HG03159 (cell line): Measurements from ENCODE around the gene SYT5.
A peak's percentile ranks its signal among the peaks of the same experiment; 100 is the strongest.
"Not testable (repeated sequence)": the region's sequence is repeated elsewhere in the genome, so short reads cannot be mapped to it uniquely, and the experiment has no call there.

ENCODE experiments used
- ATAC-seq: cut with Tn5 transposase; IDR thresholded peaks from one replicate; pipeline ENCODE4 v1.9.1; 2021; ENCODE audit warnings: mild to moderate bottlenecking, moderate library complexity; ENCODE audit not compliant: unreplicated experiment

Gene SYT5

GRCh38 chr19:55208880-55209692 is 29.0 kb upstream of the SYT5 start, which contains the start of gene PTPRH:
TSS of gene PTPRH (minus strand) at chr19:55209501. CDS start at chr19:55209433, 68 bp downstream.
- ATAC-seq: no peak

- ATAC-seq: no peak
These were observed 26.8 kb upstream of the SYT5 start for GRCh38 chr19:55206664-55207500.

DNA sequence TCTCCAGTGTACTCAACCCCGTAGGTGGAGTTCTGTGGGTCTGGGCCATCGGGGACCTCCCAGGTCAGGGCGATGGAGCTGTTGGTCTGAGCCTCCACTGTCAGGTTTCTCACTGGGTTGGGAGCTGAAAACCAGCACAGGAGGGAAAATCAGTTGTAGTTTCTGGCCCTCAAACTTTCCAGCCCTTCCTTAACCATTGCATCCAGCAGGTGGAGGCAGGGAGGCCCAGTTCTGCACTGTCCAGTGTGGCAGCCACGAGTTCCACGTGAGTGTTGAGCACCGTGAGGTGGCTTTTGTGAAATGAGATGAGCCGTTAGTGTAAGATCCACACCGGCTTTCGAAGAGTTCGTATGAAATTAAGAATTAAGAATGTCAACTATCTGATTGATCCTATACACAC is 22.1 kb upstream of the SYT5 start:
- ATAC-seq: not testable (repeated sequence)

DNA sequence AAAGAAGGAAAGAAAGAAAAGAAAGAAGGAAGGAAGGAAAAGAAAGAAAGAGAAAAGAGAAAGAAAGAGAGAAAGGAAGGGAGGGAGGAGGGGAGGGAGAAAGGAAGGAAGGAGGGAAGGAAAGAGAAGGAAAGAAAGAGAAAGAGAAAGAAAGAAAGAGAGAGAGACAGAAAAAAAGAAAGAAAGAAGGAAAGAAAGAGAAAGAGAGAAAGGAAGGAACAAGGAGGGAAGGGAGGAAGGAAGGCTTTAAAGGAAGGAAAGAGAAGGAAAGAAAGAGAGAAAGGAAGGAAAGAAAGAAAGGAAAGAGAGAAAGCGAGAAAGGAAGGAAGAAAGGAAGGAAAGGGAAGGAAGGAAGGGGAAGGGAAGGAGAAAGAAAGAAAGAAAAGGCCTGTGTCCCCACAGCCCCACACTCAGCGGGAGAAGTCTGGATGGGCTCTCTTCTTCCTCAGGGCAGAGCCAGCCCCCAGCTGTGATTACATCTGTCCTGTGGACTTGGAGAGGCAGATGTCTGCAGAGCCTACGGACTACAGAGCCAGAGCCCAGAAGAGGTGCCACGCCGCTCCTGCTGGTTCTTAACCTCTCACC is 19.6 kb upstream of the SYT5 start:
- no peak for ATAC-seq

DNA sequence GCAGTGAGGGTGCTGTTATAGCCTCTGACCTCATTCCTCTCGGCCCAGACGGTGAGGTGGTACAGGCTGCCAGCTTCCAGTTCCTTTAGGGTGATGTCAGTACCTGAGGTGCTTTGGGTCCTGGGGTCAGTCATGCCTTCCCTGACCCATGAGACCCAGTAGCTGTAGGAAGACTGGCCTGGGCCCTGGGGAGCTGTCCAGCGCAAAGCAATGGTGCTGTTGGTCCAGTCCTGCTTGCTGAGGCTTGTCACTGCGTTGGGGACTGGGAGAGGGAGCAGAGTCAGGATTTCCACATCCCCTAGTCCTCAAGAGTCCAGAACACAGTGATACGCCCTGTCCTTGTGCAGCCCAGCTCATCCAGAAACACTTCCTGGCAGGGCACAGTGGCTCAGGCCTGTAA is 18.6 kb upstream of the SYT5 start:
- ATAC-seq: no peak

GRCh38 chr19:55197528-55197927 is 17.4 kb upstream of the SYT5 start:
- ATAC-seq: no peak

DNA sequence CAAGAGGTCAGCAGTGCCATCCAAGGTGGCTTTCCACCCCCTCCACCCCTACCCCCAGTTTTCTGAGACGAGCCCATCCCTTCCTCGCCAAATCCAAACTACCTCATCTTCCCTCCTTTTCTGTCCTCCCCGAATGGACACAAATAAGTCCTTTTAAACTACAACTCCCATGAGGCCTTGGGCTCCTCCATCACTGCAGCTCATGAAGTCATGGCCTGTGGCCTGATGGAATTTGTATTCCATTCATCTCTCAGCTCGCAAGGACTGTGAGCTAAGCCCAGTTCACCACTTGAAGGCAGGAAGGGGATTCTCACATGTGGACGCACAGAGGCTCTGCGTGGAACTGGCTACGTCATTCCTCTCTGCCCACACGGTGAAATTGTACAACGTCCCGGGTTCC is 16.7 kb upstream of the SYT5 start:
- ATAC-seq: no peak

DNA sequence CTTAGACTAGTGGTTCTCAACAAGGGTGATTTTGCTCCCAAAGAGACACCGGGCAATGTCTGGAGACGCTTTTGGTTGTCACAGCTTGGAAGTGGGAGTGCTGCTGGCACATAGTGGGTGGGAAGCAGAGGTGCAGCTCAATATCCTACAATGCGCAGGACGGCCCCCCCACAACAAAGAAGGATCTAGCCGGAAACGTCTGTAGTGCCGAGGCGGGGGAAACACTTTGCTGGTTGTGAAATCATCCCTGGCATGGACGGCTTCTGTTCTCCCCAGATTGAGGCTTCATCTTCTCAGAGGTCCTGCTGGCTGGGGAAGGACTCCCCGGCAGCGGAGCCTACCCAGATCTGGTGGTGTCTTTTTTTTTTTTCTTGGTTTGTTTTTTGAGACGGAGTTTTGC is 13.4 kb upstream of the SYT5 start:
- ATAC-seq: no peak

DNA sequence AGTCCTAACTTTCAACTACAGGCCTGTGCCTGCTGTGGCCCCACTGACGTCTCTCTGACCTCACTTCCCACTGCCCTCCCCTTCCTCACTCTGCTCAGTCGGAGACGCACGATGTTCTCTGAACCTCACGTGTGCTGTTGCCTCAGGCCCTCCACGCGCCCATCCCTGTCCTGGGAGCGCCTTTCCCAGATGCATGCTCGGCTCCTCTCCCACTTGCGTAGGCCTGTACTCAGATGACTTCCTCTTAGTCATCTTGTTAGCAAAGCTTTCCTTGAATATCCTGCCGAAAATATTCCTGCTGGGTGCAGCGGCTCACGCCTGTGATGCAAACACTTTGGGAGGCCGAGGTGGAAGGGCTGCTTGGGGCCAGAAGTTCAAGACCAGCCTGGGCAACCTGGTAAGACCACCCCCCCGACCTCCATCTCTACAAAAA is 9.3 kb upstream of the SYT5 start:
- ATAC-seq: no peak

- ATAC-seq: no peak
These were observed 8.5 kb upstream of the SYT5 start for GRCh38 chr19:55188625-55189024.

DNA sequence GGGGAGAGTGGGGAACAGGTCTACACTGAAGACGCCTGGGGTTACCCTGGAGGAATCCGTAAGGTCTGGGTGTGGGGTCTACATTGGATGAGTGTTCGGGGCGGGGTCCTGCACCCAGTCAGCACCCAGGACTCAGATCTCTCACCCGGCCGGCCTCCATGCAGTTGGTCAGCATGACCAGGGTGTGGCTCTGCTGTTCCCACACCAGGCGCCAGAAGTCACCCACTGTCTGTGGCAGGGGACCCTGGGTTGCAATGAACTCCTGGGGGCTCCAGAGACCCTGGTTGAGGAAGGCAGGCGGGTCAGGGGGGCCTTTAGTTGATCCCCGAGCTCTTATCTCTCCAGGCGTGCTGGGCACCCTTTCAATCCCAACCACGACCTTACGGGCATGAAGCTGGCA is 6.0 kb upstream of the SYT5 start:
- ATAC-seq: no peak

DNA sequence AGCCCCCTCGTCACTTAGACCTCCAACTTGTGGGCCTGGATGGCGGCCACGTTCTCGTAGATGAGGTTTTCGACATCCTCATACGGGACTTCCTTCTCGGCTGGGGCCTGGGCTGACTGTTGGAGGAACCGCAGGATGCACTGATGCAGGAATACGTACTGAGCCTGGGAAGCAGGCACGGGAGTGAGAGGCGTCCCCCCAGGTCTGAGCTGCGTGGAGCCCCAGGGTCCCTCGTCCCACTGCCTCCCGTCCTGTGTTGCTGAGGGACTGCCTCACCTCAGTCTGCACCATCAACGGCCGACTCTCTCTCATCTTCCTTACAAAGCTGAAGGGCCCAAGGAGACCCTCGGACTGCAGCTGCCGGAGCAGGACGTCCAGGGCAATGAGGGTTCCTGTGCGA is 1.7 kb upstream of the SYT5 start:
- ATAC-seq: no peak

- peak; percentile 75 for ATAC-seq
These were observed 1.1 kb downstream of the SYT5 start for GRCh38 chr19:55178781-55179599.

DNA sequence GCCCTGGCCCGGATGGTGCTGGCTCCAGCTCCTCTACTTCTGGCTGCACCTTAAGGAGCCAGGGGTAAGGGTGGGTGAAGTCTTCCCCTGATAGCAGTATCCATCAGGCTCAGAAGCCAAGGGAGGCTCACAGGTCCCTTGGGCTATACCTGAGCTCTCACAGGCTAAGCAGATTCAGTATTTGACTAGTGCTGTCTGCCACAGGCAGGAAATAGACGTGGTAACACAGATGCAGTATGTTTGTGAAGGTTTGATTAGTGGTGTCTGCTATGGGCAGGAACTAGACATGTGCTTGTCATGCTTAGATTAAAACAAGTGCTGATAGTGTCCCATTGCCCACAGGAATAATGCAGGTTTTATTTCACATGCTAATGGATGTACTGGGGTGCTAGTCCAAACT is 4.0 kb downstream of the SYT5 start:
- no peak for ATAC-seq

GRCh38 chr19:55175117-55175867 is 4.8 kb downstream of the SYT5 start:
- ATAC-seq: no peak

GRCh38 chr19:55174425-55175116 is 5.5 kb downstream of the SYT5 start:
- ATAC-seq: no peak

DNA sequence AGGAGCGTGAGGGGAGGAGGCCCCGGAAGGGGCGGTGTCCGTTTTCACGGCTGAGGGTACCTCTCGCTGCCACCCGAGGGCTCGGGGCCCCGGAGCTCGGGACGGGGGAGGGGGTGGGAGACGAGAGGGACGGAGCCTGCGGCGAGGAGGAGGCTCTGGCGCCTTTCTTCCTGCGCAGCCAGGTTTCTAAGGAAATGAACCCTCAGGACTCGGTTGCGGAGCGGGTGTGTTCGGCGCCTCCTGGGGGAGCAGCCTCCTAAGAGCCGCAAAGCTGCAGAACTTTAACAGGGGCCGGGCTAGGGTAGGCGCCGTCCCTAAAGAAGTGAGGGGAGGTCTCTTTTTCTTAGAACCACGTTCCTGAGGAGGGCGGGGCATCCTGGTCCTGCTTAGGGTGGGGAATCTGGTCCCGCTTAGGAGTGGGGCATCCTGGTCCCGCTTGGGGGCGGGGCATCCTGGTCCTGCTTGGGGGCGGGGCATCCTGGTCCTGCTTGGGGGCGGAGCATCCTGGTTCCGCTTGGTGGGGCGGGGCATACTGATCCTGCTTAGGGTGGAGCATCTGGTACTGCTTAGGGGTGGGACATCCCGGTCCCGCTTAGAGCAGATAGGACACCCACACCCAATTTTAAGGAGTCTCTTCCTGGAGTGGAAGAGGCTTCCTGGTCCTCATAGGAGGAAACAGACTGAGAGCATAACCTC is 6.2 kb downstream of the SYT5 start:
- ATAC-seq: no peak

DNA sequence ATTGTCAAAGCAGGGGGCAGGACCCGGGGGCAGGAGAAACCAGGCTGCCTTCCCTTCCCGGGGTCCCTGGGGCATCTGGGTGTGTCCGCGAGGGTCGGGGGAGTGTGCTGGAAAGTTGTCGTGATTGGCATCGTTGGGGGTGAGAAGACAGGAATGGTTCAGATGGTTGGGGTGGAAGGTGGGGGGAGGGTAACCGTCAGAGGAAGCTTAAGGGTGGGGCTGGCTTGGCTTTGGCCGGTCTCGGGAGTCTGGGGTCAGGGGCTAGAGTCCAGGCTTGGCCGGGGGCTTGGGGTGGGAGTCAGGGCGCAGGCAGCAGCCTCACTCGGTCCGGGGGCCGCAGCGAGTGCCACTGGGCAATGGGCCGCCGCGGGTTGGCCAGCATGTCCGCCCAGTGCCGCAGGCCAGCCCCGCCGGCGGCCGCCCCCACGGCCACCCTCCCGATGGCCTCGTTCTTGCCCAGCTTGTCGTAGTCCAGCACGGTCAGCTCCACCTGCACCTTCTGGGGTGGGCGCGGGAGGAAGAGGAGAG is 6.8 kb downstream of the SYT5 start:
- ATAC-seq: no peak

GRCh38 chr19:55172741-55173140 is 7.3 kb downstream of the SYT5 start:
- ATAC-seq: no peak
